HepG2 (cell line): ENCODE measurements around the gene DAPK1. TPM values are rescaled to one million over a fixed set of nuclear protein-coding genes. Genes with fewer than 3 reads are reported as not detected.
A peak's percentile ranks its signal among the peaks of the same experiment; 100 is the strongest.

Experiments used
- DPF2 ChIP-seq: sonication (generic); formaldehyde crosslinking; IDR thresholded peaks from 2 replicates; pipeline ENCODE4 v1.4.0; 2020; ENCODE audit warnings: mild to moderate bottlenecking, low read depth, missing genetic modification reagents, borderline replicate concordance
- FOSL2 ChIP-seq: sonication (generic); formaldehyde crosslinking; IDR thresholded peaks from 2 replicates; pipeline ENCODE4 v1.4.0; 2020; ENCODE audit warnings: missing genetic modification reagents
- HNF4G ChIP-seq, 2 experiments: sonication (generic) in 1 of 2; formaldehyde crosslinking in 1 of 2; IDR thresholded peaks; 2 replicates each; pipeline versions ENCODE4 v1.4.0 to v1.6.1; 2011 to 2020; ENCODE audit warnings: borderline replicate concordance in 2 of 2, low read depth in 2 of 2, mild to moderate bottlenecking in 2 of 2, low read length in 1 of 2, missing genetic modification reagents in 1 of 2, moderate library complexity in 1 of 2
- HNRNPL ChIP-seq: fragments of 200-400 bp; formaldehyde crosslinking; IDR thresholded peaks from 2 replicates; pipeline ENCODE4 v1.6.1; 2017; ENCODE audit warnings: mild to moderate bottlenecking, low read depth, low read length
- JUND ChIP-seq: sonication (generic); formaldehyde crosslinking; IDR thresholded peaks from 2 replicates; pipeline ENCODE4 v1.8.0; 2022; ENCODE audit warnings: mild to moderate bottlenecking, missing genetic modification reagents
- MEIS2 ChIP-seq: sonication (generic); formaldehyde crosslinking; IDR thresholded peaks from 2 replicates; pipeline ENCODE4 v1.9.0; 2021; ENCODE audit warnings: mild to moderate bottlenecking, missing genetic modification reagents
- THRA ChIP-seq: sonication (generic); formaldehyde crosslinking; IDR thresholded peaks from 2 replicates; pipeline ENCODE4 v1.4.0; 2020; ENCODE audit warnings: missing genetic modification reagents, borderline replicate concordance
- ZNF143 ChIP-seq: sonication (generic); formaldehyde crosslinking; IDR thresholded peaks from 2 replicates; pipeline ENCODE4 v1.4.0; 2020; ENCODE audit warnings: missing genetic modification reagents
- ZNF431 ChIP-seq: sonication (generic); formaldehyde crosslinking; IDR thresholded peaks from 2 replicates; pipeline ENCODE4 v1.9.0; 2022; ENCODE audit warnings: missing genetic modification reagents, low read depth, mild to moderate bottlenecking, borderline replicate concordance
- ZNF446 ChIP-seq: sonication (generic); formaldehyde crosslinking; IDR thresholded peaks from 2 replicates; pipeline ENCODE4 v1.5.0; 2020; ENCODE audit warnings: mild to moderate bottlenecking, missing genetic modification reagents
- ZNF580 ChIP-seq: IDR thresholded peaks from 2 replicates; pipeline ENCODE4 v1.6.1; 2016; ENCODE audit warnings: low read depth, borderline replicate concordance
- ZNF749 ChIP-seq: sonication (generic); formaldehyde crosslinking; IDR thresholded peaks from 2 replicates; pipeline ENCODE4 v1.8.0; 2022; ENCODE audit warnings: mild to moderate bottlenecking, missing genetic modification reagents, moderate library complexity, borderline replicate concordance
- ZNF773 ChIP-seq: sonication (generic); formaldehyde crosslinking; IDR thresholded peaks from 2 replicates; pipeline ENCODE4 v1.4.0; 2020; ENCODE audit warnings: missing genetic modification reagents, borderline replicate concordance
- polyA plus RNA-seq, 8 experiments: library from polyadenylated mRNA; depleted of rRNA in 3 of 8; stranded (reverse) in 7 of 8; unstranded in 1 of 8; fragments of >200 nt; fragmentation: Illumina TruSeq in 4 of 8; extraction: Trizol in 4 of 8; gene quantifications; 2 replicates each; pipeline versions ENCODE4 v1.2.1 to v1.2.3, GENCODE V29; 2011 to 2016; ENCODE audit warnings: low read depth in 4 of 8, missing spikeins in 1 of 8, mixed read lengths in 1 of 8; ENCODE audit not compliant: insufficient read depth in 1 of 8
- total RNA-seq, 5 experiments: library from RNA; depleted of rRNA; stranded (reverse); fragments of >200 nt; fragmentation: Illumina TruSeq; extraction: Trizol; gene quantifications; 2 replicates each; pipeline ENCODE4 v1.2.3, GENCODE V29; 2016; ENCODE audit warnings: low read depth in 1 of 5
- TF ChIP-seq, protein P1 (sequence below), 2 experiments: fragments of 450-650 bp in 1 of 2; sonication (generic) in 1 of 2; formaldehyde crosslinking in 1 of 2; IDR thresholded peaks; 2 replicates each; pipeline versions ENCODE4 v1.6.1 to v1.8.0; 2016 to 2022; ENCODE audit warnings: antibody characterized with exemption in 1 of 2, mild to moderate bottlenecking in 1 of 2, missing genetic modification reagents in 1 of 2
- TF ChIP-seq, protein P2 (sequence below): sonication (generic); formaldehyde crosslinking; IDR thresholded peaks from 2 replicates; pipeline ENCODE4 v1.5.0; 2020; ENCODE audit warnings: mild to moderate bottlenecking, missing genetic modification reagents

DAPK1 gene
- total and polyA plus RNA-seq, 2 of the 13 experiments (the other 11 are each of a cell fraction or from before 2014, with no cell fraction given): 35.7 to 35.9 TPM

- TF ChIP-seq THRA (peak; percentile 34; the same call in 1 of the 2 replicates), ZNF431 (CRISPR knock-in tag) (no peak), ZNF143 (CRISPR knock-in tag) (no peak; the same call in 1 of the 2 replicates), HNF4G (IDR thresholded peaks at IDR 0.05; ENCODE audit: borderline replicate concordance, low read depth, low read length) (no peak), HNF4G (CRISPR knock-in tag; IDR thresholded peaks at IDR 0.05; ENCODE audit: borderline replicate concordance, low read depth) (no peak), ZNF749 (CRISPR knock-in tag) (peak; percentile 20; the same call in 1 of the 2 replicates), ZNF773 (CRISPR knock-in tag) (no peak), ZNF580 (no peak), HNRNPL (peak; percentile 35; the same call in 1 of the 2 replicates), ZNF446 (CRISPR knock-in tag) (peak; percentile 52), FOSL2 (CRISPR knock-in tag) (no peak; the same call in 1 of the 2 replicates), JUND (CRISPR knock-in tag) (peak; percentile 53; the same call in 1 of the 2 replicates), DPF2 (CRISPR knock-in tag) (no peak), MEIS2 (CRISPR knock-in tag) (no peak)
- TF ChIP-seq, protein P1, sequence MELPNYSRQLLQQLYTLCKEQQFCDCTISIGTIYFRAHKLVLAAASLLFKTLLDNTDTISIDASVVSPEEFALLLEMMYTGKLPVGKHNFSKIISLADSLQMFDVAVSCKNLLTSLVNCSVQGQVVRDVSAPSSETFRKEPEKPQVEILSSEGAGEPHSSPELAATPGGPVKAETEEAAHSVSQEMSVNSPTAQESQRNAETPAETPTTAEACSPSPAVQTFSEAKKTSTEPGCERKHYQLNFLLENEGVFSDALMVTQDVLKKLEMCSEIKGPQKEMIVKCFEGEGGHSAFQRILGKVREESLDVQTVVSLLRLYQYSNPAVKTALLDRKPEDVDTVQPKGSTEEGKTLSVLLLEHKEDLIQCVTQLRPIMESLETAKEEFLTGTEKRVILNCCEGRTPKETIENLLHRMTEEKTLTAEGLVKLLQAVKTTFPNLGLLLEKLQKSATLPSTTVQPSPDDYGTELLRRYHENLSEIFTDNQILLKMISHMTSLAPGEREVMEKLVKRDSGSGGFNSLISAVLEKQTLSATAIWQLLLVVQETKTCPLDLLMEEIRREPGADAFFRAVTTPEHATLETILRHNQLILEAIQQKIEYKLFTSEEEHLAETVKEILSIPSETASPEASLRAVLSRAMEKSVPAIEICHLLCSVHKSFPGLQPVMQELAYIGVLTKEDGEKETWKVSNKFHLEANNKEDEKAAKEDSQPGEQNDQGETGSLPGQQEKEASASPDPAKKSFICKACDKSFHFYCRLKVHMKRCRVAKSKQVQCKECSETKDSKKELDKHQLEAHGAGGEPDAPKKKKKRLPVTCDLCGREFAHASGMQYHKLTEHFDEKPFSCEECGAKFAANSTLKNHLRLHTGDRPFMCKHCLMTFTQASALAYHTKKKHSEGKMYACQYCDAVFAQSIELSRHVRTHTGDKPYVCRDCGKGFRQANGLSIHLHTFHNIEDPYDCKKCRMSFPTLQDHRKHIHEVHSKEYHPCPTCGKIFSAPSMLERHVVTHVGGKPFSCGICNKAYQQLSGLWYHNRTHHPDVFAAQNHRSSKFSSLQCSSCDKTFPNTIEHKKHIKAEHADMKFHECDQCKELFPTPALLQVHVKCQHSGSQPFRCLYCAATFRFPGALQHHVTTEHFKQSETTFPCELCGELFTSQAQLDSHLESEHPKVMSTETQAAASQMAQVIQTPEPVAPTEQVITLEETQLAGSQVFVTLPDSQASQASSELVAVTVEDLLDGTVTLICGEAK (IDR thresholded peaks at IDR 0.05): no peak
- TF ChIP-seq, protein P1 (CRISPR knock-in tag; IDR thresholded peaks at IDR 0.05): peak; percentile 50
- TF ChIP-seq, protein P2, sequence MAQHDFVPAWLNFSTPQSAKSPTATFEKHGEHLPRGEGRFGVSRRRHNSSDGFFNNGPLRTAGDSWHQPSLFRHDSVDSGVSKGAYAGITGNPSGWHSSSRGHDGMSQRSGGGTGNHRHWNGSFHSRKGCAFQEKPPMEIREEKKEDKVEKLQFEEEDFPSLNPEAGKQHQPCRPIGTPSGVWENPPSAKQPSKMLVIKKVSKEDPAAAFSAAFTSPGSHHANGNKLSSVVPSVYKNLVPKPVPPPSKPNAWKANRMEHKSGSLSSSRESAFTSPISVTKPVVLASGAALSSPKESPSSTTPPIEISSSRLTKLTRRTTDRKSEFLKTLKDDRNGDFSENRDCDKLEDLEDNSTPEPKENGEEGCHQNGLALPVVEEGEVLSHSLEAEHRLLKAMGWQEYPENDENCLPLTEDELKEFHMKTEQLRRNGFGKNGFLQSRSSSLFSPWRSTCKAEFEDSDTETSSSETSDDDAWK (CRISPR knock-in tag): no peak
Measured at GRCh38 chr9:87498046-87498810, 561 bp downstream of the DAPK1 start (continued).
